Activated T-cell treated with anti-CD3 and anti-CD28 coated beads for 48 hours (primary cell): ENCODE measurements around the gene YIPF3.

Source experiments
- DNase-seq: peaks from one replicate; pipeline ENCODE4 v3.0.0-alpha.2; 2020; ENCODE audit warnings: low read depth

YIPF3 gene

GRCh38 chr6:43464337-43464736 is 52.4 kb downstream of the YIPF3 start:
- no peak for DNase-seq

DNA sequence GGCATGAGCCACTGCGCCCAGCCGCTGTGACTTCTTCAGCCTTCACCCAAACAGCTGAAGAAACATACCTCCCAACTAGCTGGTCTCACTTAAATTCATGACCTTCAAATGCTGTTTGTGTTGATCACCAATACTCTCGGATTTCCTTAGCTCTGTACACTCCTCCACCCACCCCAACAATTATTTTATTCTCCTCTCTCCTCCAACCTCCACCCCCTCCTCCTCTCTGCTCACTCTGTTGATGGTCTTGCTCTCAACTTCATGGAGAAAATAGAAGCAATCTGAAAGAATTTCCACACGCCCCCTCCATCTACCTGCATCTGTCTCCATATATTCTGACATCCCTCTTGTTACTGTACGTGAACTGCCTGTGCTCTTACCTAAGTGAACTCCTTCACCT is 54.8 kb downstream of the YIPF3 start:
- no peak for DNase-seq
